Activated naive CD8-positive, alpha-beta T cell treated with anti-CD3 and anti-CD28 coated beads, Interleukin-2, amount 50 U/mL, for 24 hours (primary cell): ENCODE results near the gene TGFB1I1.
A peak's percentile ranks its signal among the peaks of the same experiment; 100 is the strongest.
"Not testable (repeated sequence)": the region's sequence is repeated elsewhere in the genome, so short reads cannot be mapped to it uniquely, and the experiment has no call there.

Experiments
- ATAC-seq: fragments of 150-1000 bp; cut with Tn5 transposase; one replicate; pipeline ENCODE4 v1.10.0; 2021
- DNase-seq: peaks from one replicate; pipeline ENCODE4 v3.0.0; 2021
- H3K27ac Mint-ChIP-seq: one replicate; pipeline ENCODE4 v1.8.0; 2021; ENCODE audit warnings: mild to moderate bottlenecking, mixed read lengths
- H3K27me3 Mint-ChIP-seq: one replicate; pipeline ENCODE4 v1.8.0; 2021; ENCODE audit warnings: mixed read lengths
- H3K36me3 Mint-ChIP-seq: one replicate; pipeline ENCODE4 v1.8.0; 2021; ENCODE audit warnings: low read depth, mixed read lengths
- H3K4me1 Mint-ChIP-seq: one replicate; pipeline ENCODE4 v1.8.0; 2021; ENCODE audit warnings: mixed read lengths
- H3K4me3 Mint-ChIP-seq: one replicate; pipeline ENCODE4 v1.8.0; 2021; ENCODE audit warnings: mild to moderate bottlenecking, moderate library complexity, mixed read lengths
- H3K9me3 Mint-ChIP-seq: one replicate; pipeline ENCODE4 v1.8.0; 2021; ENCODE audit warnings: mixed read lengths

Gene TGFB1I1

GRCh38 chr16:31501966-31502348 is 30.0 kb downstream of the TGFB1I1 start:
- peaks cover 14% of the 10 kb centered on the region for H3K36me3 Mint-ChIP-seq
- no peaks in the 10 kb centered on the region for H3K9me3 Mint-ChIP-seq
- no peak overlapping the region for H3K4me3 Mint-ChIP-seq

GRCh38 chr16:31502981-31503380 is 31.0 kb downstream of the TGFB1I1 start:
- Mint-ChIP-seq H3K4me1 (peaks cover 26% of the 10 kb centered on the region), H3K36me3 (peaks cover 11% of the 10 kb centered on the region), H3K4me3 (no peak overlapping the region), H3K27me3 (no peaks in the 10 kb centered on the region), H3K27ac (no peak overlapping the region), H3K9me3 (no peaks in the 10 kb centered on the region)
- DNase-seq (no peak), ATAC-seq (no peak)

More at GRCh38 chr16:31501966-31502348, 30.0 kb downstream of the TGFB1I1 start:
- no peaks in the 10 kb centered on the region for H3K27me3 Mint-ChIP-seq
- no peak overlapping the region for H3K27ac Mint-ChIP-seq
- DNase-seq = no peak
- ATAC-seq = no peak
- peaks cover 21% of the 10 kb centered on the region for H3K4me1 Mint-ChIP-seq

DNA sequence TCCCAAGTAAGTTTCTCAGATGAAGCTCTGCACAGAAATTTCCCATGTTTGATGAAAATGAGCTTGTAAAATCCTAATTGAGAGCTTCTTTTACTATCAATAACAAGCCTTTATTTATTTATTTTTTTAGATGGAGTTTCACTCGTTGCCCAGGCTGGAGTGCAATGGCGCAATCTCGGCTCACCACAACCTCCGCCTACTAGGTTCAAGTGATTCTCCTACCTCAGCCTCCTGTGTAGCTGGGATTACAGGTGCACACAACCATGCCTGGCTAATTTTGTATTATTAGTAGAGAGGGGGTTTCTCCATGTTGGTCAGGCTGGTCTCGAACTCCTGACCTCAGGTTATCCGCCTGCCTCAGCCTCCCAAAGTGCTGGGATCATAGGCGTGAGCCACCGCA is 31.6 kb downstream of the TGFB1I1 start:
- not testable (repeated sequence) for H3K4me3 Mint-ChIP-seq, H3K9me3 Mint-ChIP-seq, H3K27ac Mint-ChIP-seq, H3K27me3 Mint-ChIP-seq, ATAC-seq, DNase-seq
- Mint-ChIP-seq H3K36me3 (peaks cover 10% of the 10 kb centered on the region), H3K4me1 (peaks cover 28% of the 10 kb centered on the region)

DNA sequence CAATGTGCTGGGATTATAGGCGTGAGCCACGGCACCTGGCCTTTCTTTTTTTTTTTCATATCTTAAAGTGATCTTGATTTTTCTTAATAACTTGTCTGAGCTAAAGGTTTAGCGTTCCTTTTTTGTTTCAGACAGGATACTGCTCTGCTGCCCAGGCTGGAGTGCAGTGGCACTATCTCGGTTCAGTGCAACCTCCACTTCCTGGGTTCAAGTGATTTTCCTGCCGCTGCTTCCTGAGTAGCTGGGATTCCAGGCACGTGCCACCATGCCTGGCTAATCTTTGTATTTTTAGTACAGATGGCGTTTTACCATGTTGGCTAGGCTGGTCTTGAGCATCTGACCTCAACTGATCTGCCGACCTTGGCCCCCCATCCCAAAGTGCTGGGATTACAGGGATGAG is 32.2 kb downstream of the TGFB1I1 start:
- H3K4me1 Mint-ChIP-seq = peaks cover 33% of the 10 kb centered on the region
- ATAC-seq = no peak
- no peaks in the 10 kb centered on the region for H3K9me3 Mint-ChIP-seq
- H3K4me3 Mint-ChIP-seq = no peak overlapping the region
- no peak overlapping the region for H3K27ac Mint-ChIP-seq
- DNase-seq = no peak
- no peaks in the 10 kb centered on the region for H3K27me3 Mint-ChIP-seq
- peaks cover 7% of the 10 kb centered on the region for H3K36me3 Mint-ChIP-seq

GRCh38 chr16:31505483-31505882 is 33.5 kb downstream of the TGFB1I1 start:
- DNase-seq = no peak
- ATAC-seq = peak; percentile 50
- H3K27me3 Mint-ChIP-seq = no peaks in the 10 kb centered on the region
- H3K4me1 Mint-ChIP-seq = peaks cover 43% of the 10 kb centered on the region
- peaks cover 6% of the 10 kb centered on the region for H3K36me3 Mint-ChIP-seq
- peak overlapping the region; percentile 25 for H3K27ac Mint-ChIP-seq
- no peak overlapping the region for H3K4me3 Mint-ChIP-seq
- H3K9me3 Mint-ChIP-seq = no peaks in the 10 kb centered on the region

DNA sequence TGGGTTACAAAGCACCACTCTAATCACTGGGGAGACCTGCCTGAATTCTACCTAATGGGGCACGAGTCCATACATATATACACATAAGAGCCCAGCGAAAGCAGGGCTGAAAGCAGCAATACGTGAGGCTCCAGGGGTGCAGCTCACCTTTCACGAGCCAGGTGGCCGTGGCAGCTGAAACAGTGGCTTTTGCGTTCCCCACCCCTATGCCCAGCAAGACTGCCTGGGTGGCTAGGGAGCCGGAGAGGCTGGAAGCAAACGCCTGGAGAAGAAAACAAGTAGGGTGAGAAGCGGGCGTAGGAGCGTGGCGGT is 35.6 kb downstream of the TGFB1I1 start:
- peak overlapping the region; percentile 88 for H3K4me3 Mint-ChIP-seq
- ATAC-seq (no peak), DNase-seq (no peak)
- no peaks in the 10 kb centered on the region for H3K9me3 Mint-ChIP-seq
- H3K36me3 Mint-ChIP-seq = peaks cover 6% of the 10 kb centered on the region
- peaks cover 44% of the 10 kb centered on the region for H3K4me1 Mint-ChIP-seq
- no peaks in the 10 kb centered on the region for H3K27me3 Mint-ChIP-seq
- peak overlapping the region; percentile 85 for H3K27ac Mint-ChIP-seq

GRCh38 chr16:31507929-31508705 is 36.2 kb downstream of the TGFB1I1 start, which contains the start of gene RUSF1:
Gene RUSF1 (minus strand): TSS chr16:31508391. CDS start chr16:31508373, 18 bp downstream.
- H3K4me1 Mint-ChIP-seq = peaks cover 44% of the 10 kb centered on the region
- peak within 1 kb of the TSS; percentile 88 for H3K4me3 Mint-ChIP-seq
- peak; percentile 87 for ATAC-seq
- H3K27me3 Mint-ChIP-seq = no peaks in the 10 kb centered on the region
- no peaks in the 10 kb centered on the region for H3K9me3 Mint-ChIP-seq
- peak; percentile 89 for DNase-seq
- peak within 1 kb of the TSS; percentile 94 for H3K27ac Mint-ChIP-seq
- peaks cover 6% of the 10 kb centered on the region for H3K36me3 Mint-ChIP-seq

GRCh38 chr16:31508706-31509195 is 36.8 kb downstream of the TGFB1I1 start:
- peak overlapping the region; percentile 94 for H3K27ac Mint-ChIP-seq
- H3K4me1 Mint-ChIP-seq = peaks cover 44% of the 10 kb centered on the region
- H3K36me3 Mint-ChIP-seq = peaks cover 6% of the 10 kb centered on the region
- no peaks in the 10 kb centered on the region for H3K9me3 Mint-ChIP-seq
- no peak for DNase-seq
- ATAC-seq = no peak
- peak overlapping the region; percentile 88 for H3K4me3 Mint-ChIP-seq
- H3K27me3 Mint-ChIP-seq = no peaks in the 10 kb centered on the region

GRCh38 chr16:31513126-31513525 is 41.2 kb downstream of the TGFB1I1 start:
- DNase-seq (no peak), ATAC-seq (no peak)
- H3K27ac Mint-ChIP-seq = no peak overlapping the region
- H3K4me1 Mint-ChIP-seq = peaks cover 20% of the 10 kb centered on the region
- H3K4me3 Mint-ChIP-seq = no peak overlapping the region
- H3K27me3 Mint-ChIP-seq = peaks cover 3% of the 10 kb centered on the region
- H3K9me3 Mint-ChIP-seq = peaks cover 9% of the 10 kb centered on the region
- no peaks in the 10 kb centered on the region for H3K36me3 Mint-ChIP-seq

DNA sequence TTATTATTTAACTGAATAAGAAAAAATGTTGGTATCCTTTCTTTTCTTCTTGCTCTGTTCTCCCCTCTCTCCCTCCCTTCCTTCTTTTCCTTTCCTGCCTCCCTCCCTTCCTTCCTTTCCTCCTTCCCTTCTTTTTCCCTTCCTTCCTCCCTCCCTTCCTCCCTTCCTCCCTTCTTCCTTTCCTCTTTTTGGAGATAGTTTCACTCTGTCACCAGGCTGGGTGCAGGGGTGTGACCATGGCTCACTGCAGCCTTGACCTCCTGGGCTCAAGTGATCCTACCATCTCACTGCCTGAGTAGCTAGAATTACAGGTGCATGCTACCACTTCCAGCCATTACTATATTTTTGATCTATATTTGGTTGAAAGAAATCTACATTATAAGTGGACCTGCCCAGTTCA is 41.9 kb downstream of the TGFB1I1 start:
- H3K4me3 Mint-ChIP-seq = no peak overlapping the region
- no peak overlapping the region for H3K27ac Mint-ChIP-seq
- no peak for ATAC-seq
- H3K27me3 Mint-ChIP-seq = peaks cover 3% of the 10 kb centered on the region
- peaks cover 9% of the 10 kb centered on the region for H3K9me3 Mint-ChIP-seq
- no peak for DNase-seq
- no peaks in the 10 kb centered on the region for H3K36me3 Mint-ChIP-seq
- peaks cover 17% of the 10 kb centered on the region for H3K4me1 Mint-ChIP-seq

- Mint-ChIP-seq H3K27ac (no peak overlapping the region), H3K9me3 (peaks cover 9% of the 10 kb centered on the region), H3K4me3 (no peak overlapping the region), H3K36me3 (no peaks in the 10 kb centered on the region), H3K27me3 (peaks cover 3% of the 10 kb centered on the region), H3K4me1 (peaks cover 15% of the 10 kb centered on the region)
- DNase-seq = no peak
- no peak for ATAC-seq
Measured at GRCh38 chr16:31517800-31518402, 45.9 kb downstream of the TGFB1I1 start.

DNA sequence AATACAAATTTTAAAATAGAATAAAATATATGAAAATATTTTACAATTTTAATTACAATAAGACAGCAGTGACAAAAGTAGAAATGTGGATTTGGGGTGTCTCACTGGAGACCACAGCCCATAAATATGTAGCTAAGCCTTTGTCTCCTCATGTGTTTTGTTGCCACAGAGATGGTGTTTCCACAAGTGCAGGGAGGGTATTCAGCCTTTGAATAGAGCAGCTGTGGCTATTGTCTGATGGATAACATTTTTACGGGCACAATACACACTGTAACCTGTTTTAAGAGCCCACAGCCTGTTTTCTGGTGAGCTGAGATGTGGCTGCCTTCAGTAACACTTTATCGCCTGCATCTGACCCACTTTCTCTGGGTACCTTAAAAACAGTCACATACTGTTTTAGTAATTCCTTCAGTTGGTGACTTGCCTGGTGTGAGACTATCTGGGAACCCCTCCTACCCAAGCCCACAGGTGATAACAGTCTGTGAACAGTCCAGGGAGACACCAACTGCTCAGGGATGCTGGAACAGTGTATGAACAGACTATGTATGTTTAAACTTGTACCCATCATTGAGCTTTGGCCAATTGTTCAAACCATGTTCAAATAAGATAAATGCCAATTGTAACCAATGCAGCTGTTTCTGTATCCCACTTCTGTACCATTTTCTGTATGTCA is 47.9 kb downstream of the TGFB1I1 start:
- DNase-seq = no peak
- no peak overlapping the region for H3K4me3 Mint-ChIP-seq
- peaks cover 15% of the 10 kb centered on the region for H3K4me1 Mint-ChIP-seq
- no peak for ATAC-seq
- peaks cover 3% of the 10 kb centered on the region for H3K27me3 Mint-ChIP-seq
- peaks cover 9% of the 10 kb centered on the region for H3K9me3 Mint-ChIP-seq
- H3K27ac Mint-ChIP-seq = no peak overlapping the region
- no peaks in the 10 kb centered on the region for H3K36me3 Mint-ChIP-seq

DNA sequence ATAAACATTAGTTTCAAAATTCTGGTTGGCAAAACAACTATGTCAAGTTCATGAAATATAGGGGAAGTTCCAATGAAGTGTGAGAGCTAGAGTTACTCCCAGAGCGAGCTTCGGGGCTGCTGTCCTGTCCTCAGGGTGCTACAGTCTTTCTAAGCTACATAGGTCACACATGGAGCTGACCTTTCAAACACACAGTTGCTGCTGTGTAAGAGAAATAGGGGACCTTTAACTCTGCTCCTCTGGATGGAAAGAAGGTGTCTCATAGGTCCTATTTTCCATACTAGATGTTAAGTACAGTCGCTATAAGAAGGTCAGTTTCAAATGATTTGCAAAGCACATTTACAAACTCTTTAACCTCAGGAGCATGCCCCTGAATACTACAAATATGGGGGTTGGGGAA is 49.4 kb downstream of the TGFB1I1 start:
- ATAC-seq (peak; percentile 85), DNase-seq (no peak)
- H3K27ac Mint-ChIP-seq = no peak overlapping the region
- no peaks in the 10 kb centered on the region for H3K36me3 Mint-ChIP-seq
- H3K27me3 Mint-ChIP-seq = peaks cover 3% of the 10 kb centered on the region
- H3K4me1 Mint-ChIP-seq = peaks cover 19% of the 10 kb centered on the region
- no peak overlapping the region for H3K4me3 Mint-ChIP-seq
- H3K9me3 Mint-ChIP-seq = peaks cover 9% of the 10 kb centered on the region

GRCh38 chr16:31522071-31522470 is 50.1 kb downstream of the TGFB1I1 start:
- no peak overlapping the region for H3K4me3 Mint-ChIP-seq
- H3K36me3 Mint-ChIP-seq = no peaks in the 10 kb centered on the region
- H3K9me3 Mint-ChIP-seq = peaks cover 6% of the 10 kb centered on the region
- no peak overlapping the region for H3K27ac Mint-ChIP-seq
- peaks cover 22% of the 10 kb centered on the region for H3K4me1 Mint-ChIP-seq
- DNase-seq = no peak
- H3K27me3 Mint-ChIP-seq = peaks cover 2% of the 10 kb centered on the region
- no peak for ATAC-seq

DNA sequence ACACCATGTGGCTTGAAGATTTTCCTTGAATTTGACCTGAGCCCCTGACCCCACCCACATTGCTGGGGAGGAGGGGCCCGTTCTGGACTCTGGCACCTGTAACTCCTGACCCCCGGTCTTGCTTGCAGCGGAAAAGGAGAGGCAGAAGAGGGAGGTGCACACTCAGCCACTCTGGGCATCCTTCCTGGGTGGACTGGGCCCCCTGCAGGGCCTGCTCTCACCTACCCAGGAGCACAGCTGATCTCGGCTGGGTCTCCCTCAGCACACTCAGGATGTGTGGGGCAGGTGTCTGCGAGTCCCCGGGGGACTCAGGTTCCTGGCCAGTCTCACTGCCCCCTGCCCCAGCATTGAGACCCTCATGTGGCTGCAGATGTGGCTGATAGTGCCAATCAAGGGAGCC is 51.8 kb downstream of the TGFB1I1 start:
- not testable (repeated sequence) for ATAC-seq, H3K27ac Mint-ChIP-seq, H3K9me3 Mint-ChIP-seq, H3K4me3 Mint-ChIP-seq, H3K36me3 Mint-ChIP-seq, DNase-seq
- peaks cover 11% of the 10 kb centered on the region for H3K27me3 Mint-ChIP-seq
- peaks cover 32% of the 10 kb centered on the region for H3K4me1 Mint-ChIP-seq
